ENCODE measurements around the gene BRAT1.

DNA sequence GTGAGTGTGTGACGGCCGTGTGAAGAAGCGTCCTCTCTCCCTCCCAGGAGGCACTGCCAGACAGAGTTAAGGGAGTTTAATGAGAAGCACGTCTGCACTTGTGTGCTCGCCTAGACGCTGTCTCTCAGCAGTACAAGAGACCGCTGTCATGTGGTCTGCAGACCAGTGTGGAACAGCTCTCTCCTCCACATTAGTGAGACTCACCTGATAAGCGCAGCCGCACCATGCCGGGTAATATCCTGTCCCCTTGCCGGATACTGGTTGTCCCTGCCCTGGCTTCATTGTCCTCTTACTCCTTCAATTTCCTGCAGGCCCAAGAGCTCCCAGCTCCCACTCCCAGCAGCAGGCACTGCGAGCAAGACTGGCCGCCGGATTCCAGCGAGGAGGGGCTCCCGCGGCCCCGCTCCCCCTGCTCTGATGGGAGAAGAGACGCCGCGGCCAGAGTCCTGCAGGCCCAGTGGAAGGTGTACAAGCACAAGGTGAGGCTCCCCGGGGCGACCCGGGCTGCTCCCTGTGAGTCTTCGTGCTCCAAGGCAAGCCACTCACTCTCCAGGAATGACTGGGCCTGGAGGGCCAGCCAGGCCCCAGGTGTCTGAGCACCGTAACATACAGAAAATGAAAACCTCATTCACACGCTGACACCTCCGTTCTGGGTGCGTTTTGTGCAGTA is 43.0 kb upstream of the BRAT1 start:
- TF ChIP-seq, protein P1, sequence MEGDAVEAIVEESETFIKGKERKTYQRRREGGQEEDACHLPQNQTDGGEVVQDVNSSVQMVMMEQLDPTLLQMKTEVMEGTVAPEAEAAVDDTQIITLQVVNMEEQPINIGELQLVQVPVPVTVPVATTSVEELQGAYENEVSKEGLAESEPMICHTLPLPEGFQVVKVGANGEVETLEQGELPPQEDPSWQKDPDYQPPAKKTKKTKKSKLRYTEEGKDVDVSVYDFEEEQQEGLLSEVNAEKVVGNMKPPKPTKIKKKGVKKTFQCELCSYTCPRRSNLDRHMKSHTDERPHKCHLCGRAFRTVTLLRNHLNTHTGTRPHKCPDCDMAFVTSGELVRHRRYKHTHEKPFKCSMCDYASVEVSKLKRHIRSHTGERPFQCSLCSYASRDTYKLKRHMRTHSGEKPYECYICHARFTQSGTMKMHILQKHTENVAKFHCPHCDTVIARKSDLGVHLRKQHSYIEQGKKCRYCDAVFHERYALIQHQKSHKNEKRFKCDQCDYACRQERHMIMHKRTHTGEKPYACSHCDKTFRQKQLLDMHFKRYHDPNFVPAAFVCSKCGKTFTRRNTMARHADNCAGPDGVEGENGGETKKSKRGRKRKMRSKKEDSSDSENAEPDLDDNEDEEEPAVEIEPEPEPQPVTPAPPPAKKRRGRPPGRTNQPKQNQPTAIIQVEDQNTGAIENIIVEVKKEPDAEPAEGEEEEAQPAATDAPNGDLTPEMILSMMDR (conservative IDR thresholded peaks at IDR 0.05; ENCODE audit: low read length): no peak
- TF ChIP-seq EZH2phosphoT487 (IDR thresholded peaks at IDR 0.05; ENCODE audit: borderline replicate concordance): no peak

Data from Loucy (cell line).